H1 (cell line): ENCODE measurements around the gene SGCD.

Experiments
- BACH1 ChIP-seq: IDR thresholded peaks from 2 replicates; pipeline ENCODE4 v1.6.1; 2012; ENCODE audit warnings: low read length, improper control_type of control experiment
- CTCF ChIP-seq, 3 experiments: IDR thresholded peaks; 1 replicate in 2 of 3; 2 replicates in 1 of 3; pipeline versions ENCODE4 v1.5.1 to v1.6.1; 2011; ENCODE audit warnings: low read length in 3 of 3, mild to moderate bottlenecking in 3 of 3, inconsistent platforms in 2 of 3, low read depth in 1 of 3, moderate library complexity in 1 of 3; ENCODE audit not compliant: insufficient read depth in 1 of 3; ENCODE audit errors: control extremely low read depth in 1 of 3
- ZNF274 ChIP-seq: IDR thresholded peaks from 2 replicates; pipeline ENCODE4 v1.7.0; 2012; ENCODE audit warnings: low read length, borderline replicate concordance; ENCODE audit errors: extremely low read depth
- TF ChIP-seq, protein P1 (sequence below): IDR thresholded peaks from 2 replicates; pipeline ENCODE4 v1.6.1; 2012; ENCODE audit warnings: inconsistent platforms

- TF ChIP-seq CTCF (IDR thresholded peaks at IDR 0.05; ENCODE audit: control extremely low read depth in 1 of 3, insufficient read depth in 1 of 3, low read depth in 1 of 3, low read length in 3 of 3) = no peak
- TF ChIP-seq ZNF274 = no peak
- TF ChIP-seq, protein P1, sequence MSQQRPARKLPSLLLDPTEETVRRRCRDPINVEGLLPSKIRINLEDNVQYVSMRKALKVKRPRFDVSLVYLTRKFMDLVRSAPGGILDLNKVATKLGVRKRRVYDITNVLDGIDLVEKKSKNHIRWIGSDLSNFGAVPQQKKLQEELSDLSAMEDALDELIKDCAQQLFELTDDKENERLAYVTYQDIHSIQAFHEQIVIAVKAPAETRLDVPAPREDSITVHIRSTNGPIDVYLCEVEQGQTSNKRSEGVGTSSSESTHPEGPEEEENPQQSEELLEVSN = no peak
- no peak for TF ChIP-seq BACH1
Measured at GRCh38 chr5:156683509-156683908, 356.5 kb downstream of the SGCD start.
